Stomach (tissue), 9 donors: ENCODE results near the gene LLGL1. TPM values are rescaled to one million over a fixed set of nuclear protein-coding genes. Genes with fewer than 3 reads are reported as not detected.

Experiments
- DNase-seq, 2 donors: peaks; one replicate each; pipeline versions ENCODE4 v3.0.0 to v3.0.0-alpha.2; 2013 to 2019
- H3K27ac ChIP-seq, 5 donors: fragments of 200-600 bp in 4 of 5; sonication (generic) in 4 of 5; one replicate each; pipeline ENCODE4 v1.5.1; 2013 to 2019; ENCODE audit warnings: mild to moderate bottlenecking in 1 of 5, moderate library complexity in 1 of 5
- H3K27me3 ChIP-seq, 3 donors: fragments of 200-600 bp; sonication (generic); one replicate each; pipeline ENCODE4 v1.5.1; 2017 to 2019; ENCODE audit warnings: mixed run types in 1 of 3
- H3K36me3 ChIP-seq, 4 donors: fragments of 200-600 bp; sonication (generic); 1 replicate in 3 of 4; 2 replicates in 1 of 4; pipeline ENCODE4 v1.5.1; 2016 to 2019
- H3K4me1 ChIP-seq, 4 donors: fragments of 200-600 bp; sonication (generic); one replicate each; pipeline ENCODE4 v1.5.1; 2016 to 2019
- H3K4me3 ChIP-seq, 4 donors: fragments of 200-600 bp; sonication (generic) in 3 of 4; one replicate each; pipeline ENCODE4 v1.5.1; 2016 to 2019; ENCODE audit warnings: mild to moderate bottlenecking in 1 of 4
- H3K9me3 ChIP-seq, 4 donors: fragments of 200-600 bp; sonication (generic); one replicate each; pipeline ENCODE4 v1.5.1; 2016 to 2019
- CTCF ChIP-seq, 7 experiments: fragments of 450-650 bp in 4 of 7; fragments of 200-600 bp in 3 of 7; sonication (generic) in 3 of 7; IDR thresholded peaks; one replicate each; pipeline ENCODE4 v1.5.1; 2016 to 2019; ENCODE audit warnings: antibody characterized with exemption in 7 of 7, control low read depth in 2 of 7, mild to moderate bottlenecking in 1 of 7
- EP300 ChIP-seq: sonication (generic); formaldehyde crosslinking; IDR thresholded peaks from one replicate; pipeline ENCODE4 v1.6.1; 2017; ENCODE audit warnings: antibody characterized with exemption
- POLR2A ChIP-seq, 4 donors: fragments of 450-650 bp; IDR thresholded peaks; one replicate each; pipeline ENCODE4 v1.6.1; 2016; ENCODE audit warnings: antibody characterized with exemption in 4 of 4, control low read depth in 2 of 4, mild to moderate bottlenecking in 1 of 4, moderate library complexity in 1 of 4
- POLR2AphosphoS5 ChIP-seq, 3 donors: sonication (generic); formaldehyde crosslinking; IDR thresholded peaks; one replicate each; pipeline ENCODE4 v1.6.1; 2016; ENCODE audit warnings: antibody characterized with exemption in 3 of 3
- WGBS, 5 donors: extraction: QIAGEN DNeasy Blood & Tissue Kit in 3 of 5; methylation state at CpG; one replicate each; pipeline versions ENCODE4 v1.1.5 to v1.1.7; 2013 to 2018; 5-methylcytosine and 5-hydroxymethylcytosine counted together
- intact Hi-C: fragments of 100-400 bp; cut with DNase I; formaldehyde crosslinking; loops from one replicate; pipeline ENCODE4 v1.15.1; 2023; ENCODE audit warnings: low total_unique reads
- polyA plus RNA-seq, 3 donors: library from polyadenylated mRNA; stranded (reverse); fragments of 200-250 nt; gene quantifications; one replicate each; pipeline ENCODE4 v1.2.3, GENCODE V29; 2013
- total RNA-seq, 5 donors: library from RNA; depleted of rRNA; stranded (reverse); fragments of >200 nt; gene quantifications; one replicate each; pipeline versions ENCODE4 v1.1.0 to v1.2.3, GENCODE V29; 2014 to 2016
- donor health status: healthy with polysubstance abuse.
- donor health status: Bipolar disorder and iron deficiency.
- donor health status: healthy.

The LLGL1 gene
- total and polyA plus RNA-seq, 8 donors: 5.2 to 19.7 (median 9.6) TPM

DNA sequence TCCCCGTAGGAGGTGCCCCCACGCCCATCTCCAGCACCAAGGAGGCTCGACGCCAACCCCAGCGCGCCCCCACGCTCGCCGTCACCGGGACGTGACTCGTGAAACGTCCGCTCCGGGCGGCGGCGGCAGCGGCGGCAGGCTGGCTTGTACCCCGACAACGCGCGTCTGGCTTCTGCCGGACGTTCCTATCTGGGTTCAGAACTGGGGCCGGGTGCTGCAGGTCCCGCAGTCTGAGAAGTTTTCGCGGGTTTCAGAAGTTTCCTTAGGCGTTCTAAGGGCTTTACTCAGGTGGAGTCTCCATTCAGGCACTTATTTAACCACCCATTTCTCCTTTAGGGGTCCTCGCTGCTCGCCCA, 42.5 kb upstream of the LLGL1 start:
- Histone ChIP-seq H3K4me1 (peaks cover 42 to 70% (median 53%) of the 10 kb centered on the region in 4 donors), H3K9me3 (no peaks in the 10 kb centered on the region), H3K4me3 (peak overlapping the region; percentile 74 to 97 (median 88)), H3K36me3 (peaks cover 0 to 5% (median 0%) of the 10 kb centered on the region in 4 donors), H3K27ac (peak overlapping the region; percentile 96 to 100 (median 98)), H3K27me3 (no peaks in the 10 kb centered on the region)
- TF ChIP-seq POLR2AphosphoS5 (IDR thresholded peaks at IDR 0.05): peak in 1 of 3 donors; percentile 36
- no peak for TF ChIP-seq CTCF (IDR thresholded peaks at IDR 0.05)
- DNase-seq: peak; percentile 78 to 95
- intact Hi-C loops: no loop called here
- WGBS, 5 donors: 0 to 1% (median 0%) methylated on average over 32 to 33 of the region's 33 CpGs

DNA sequence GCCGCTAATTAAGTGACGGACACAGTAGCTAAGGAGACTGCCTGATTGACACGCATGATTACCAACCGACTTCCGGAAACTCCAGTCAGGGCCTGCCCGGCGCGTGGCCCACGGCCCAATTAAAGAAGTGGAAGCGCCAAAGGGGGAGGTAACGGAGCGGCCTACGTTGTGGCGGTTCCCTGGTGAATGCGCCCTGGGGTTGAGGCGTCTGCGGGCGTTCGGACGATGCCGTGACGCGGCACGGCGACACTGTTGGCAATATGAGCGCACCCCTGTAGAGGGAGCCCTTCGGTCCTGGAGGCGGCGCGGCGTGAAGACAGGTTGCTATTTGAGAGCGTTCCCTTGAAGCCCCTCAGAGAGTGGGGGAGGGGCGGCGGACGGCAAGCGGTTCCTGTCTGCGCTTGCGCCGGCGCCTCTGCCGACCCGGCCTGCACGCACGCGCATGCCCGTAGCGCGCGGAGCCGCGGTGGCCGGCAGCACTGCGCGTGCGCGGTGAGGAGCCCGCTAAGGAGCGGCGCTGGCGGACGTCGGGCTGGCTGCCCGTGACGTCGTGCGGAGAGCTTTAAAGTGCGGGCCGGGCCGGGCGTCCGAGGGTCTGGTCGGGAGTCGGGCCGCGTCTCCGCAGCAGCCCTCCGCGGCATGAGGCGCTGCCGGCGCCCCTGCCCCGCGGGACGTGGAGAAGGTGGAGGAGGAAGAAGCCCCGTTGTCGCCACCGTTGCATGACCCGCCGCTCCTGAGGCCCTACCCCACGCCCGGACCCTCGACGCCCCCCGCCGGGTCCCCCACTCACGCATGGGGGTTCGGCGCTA, 41.9 kb upstream of the LLGL1 start, which contains the start of gene ALKBH5:
Gene ALKBH5, plus strand, starts transcription at position 495 of the 809 bp plus-strand sequence. CDS start 416 bp downstream, outside the sequence.
- H3K27me3 ChIP-seq: no peaks in the 10 kb centered on the region
- WGBS, 5 donors: 0 to 1% (median 0%) methylated on average over 34 to 98 of the region's 98 CpGs
- peaks cover 0 to 6% (median 3%) of the 10 kb centered on the region in 4 donors for H3K36me3 ChIP-seq
- no peak for TF ChIP-seq CTCF (IDR thresholded peaks at IDR 0.05)
- TF ChIP-seq EP300: peak; percentile 29
- TF ChIP-seq POLR2A (IDR thresholded peaks at IDR 0.05): peak in 1 of 4 donors; percentile 54
- peak; percentile 92 to 98 (median 93) for TF ChIP-seq POLR2AphosphoS5 (IDR thresholded peaks at IDR 0.05)
- DNase-seq: peak; percentile 98 to 99
- H3K4me3 ChIP-seq: peak within 1 kb of the TSS; percentile 74 to 97 (median 88)
- peak within 1 kb of the TSS; percentile 96 to 100 (median 98) for H3K27ac ChIP-seq
- intact Hi-C loops: no loop called here
- peaks cover 47 to 76% (median 59%) of the 10 kb centered on the region in 4 donors for H3K4me1 ChIP-seq
- H3K9me3 ChIP-seq: no peaks in the 10 kb centered on the region

DNA sequence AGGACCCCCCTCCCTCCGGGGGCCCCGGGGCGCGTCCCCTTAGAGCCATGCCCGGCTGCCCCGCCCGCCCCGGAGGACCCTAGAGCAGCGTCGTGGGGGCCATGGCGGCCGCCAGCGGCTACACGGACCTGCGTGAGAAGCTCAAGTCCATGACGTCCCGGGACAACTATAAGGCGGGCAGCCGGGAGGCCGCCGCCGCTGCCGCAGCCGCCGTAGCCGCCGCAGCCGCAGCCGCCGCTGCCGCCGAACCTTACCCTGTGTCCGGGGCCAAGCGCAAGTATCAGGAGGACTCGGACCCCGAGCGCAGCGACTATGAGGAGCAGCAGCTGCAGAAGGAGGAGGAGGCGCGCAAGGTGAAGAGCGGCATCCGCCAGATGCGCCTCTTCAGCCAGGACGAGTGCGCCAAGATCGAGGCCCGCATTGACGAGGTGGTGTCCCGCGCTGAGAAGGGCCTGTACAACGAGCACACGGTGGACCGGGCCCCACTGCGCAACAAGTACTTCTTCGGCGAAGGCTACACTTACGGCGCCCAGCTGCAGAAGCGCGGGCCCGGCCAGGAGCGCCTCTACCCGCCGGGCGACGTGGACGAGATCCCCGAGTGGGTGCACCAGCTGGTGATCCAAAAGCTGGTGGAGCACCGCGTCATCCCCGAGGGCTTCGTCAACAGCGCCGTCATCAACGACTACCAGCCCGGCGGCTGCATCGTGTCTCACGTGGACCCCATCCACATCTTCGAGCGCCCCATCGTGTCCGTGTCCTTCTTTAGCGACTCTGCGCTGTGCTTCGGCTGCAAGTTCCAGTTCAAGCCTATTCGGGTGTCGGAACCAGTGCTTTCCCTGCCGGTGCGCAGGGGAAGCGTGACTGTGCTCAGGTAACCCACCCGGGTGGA, 41.0 kb upstream of the LLGL1 start:
- H3K9me3 ChIP-seq: no peaks in the 10 kb centered on the region
- H3K27me3 ChIP-seq: no peaks in the 10 kb centered on the region
- H3K4me3 ChIP-seq: peak overlapping the region; percentile 74 to 97 (median 88)
- intact Hi-C loops: no loop called here
- peaks cover 2 to 12% (median 6%) of the 10 kb centered on the region in 4 donors for H3K36me3 ChIP-seq
- H3K27ac ChIP-seq: peak overlapping the region; percentile 96 to 100 (median 98)
- peaks cover 56 to 80% (median 65%) of the 10 kb centered on the region in 4 donors for H3K4me1 ChIP-seq
- DNase-seq: peak; percentile 56 to 78
- peak in 1 of 3 donors; percentile 24 for TF ChIP-seq POLR2AphosphoS5 (IDR thresholded peaks at IDR 0.05)
- no peak for TF ChIP-seq EP300
- no peak for TF ChIP-seq POLR2A (IDR thresholded peaks at IDR 0.05)
- no peak for TF ChIP-seq CTCF (IDR thresholded peaks at IDR 0.05)
- 0 to 1% (median 0%) methylated on average over 41 to 92 of the region's 92 CpGs for WGBS, 5 donors

GRCh38 chr17:18185391-18185790, 40.0 kb upstream of the LLGL1 start:
- H3K9me3 ChIP-seq: no peaks in the 10 kb centered on the region
- no peak for TF ChIP-seq EP300
- no peak for TF ChIP-seq POLR2A (IDR thresholded peaks at IDR 0.05)
- TF ChIP-seq POLR2AphosphoS5 (IDR thresholded peaks at IDR 0.05): no peak
- DNase-seq: peak in 1 of 2 donors; percentile 57
- H3K4me3 ChIP-seq: peak overlapping the region; percentile 74 to 97 (median 88)
- H3K27ac ChIP-seq: peak overlapping the region; percentile 23 to 100 (median 98)
- no peaks in the 10 kb centered on the region for H3K27me3 ChIP-seq
- intact Hi-C loops: no loop called here
- peaks cover 3 to 15% (median 11%) of the 10 kb centered on the region in 4 donors for H3K36me3 ChIP-seq
- H3K4me1 ChIP-seq: peaks cover 66 to 80% (median 75%) of the 10 kb centered on the region in 4 donors
- WGBS, 5 donors: 3 to 20% (median 12%) methylated on average over 3 of the region's 3 CpGs
